GM20431 (cell line): ENCODE results near the gene CAV2.
"Not testable (repeated sequence)": the region's sequence is repeated elsewhere in the genome, so short reads cannot be mapped to it uniquely, and the experiment has no call there.

ENCODE experiments used
- in situ Hi-C: fragments of 300-500 bp; cut with MseI, MboI; formaldehyde crosslinking; loops from one replicate; pipeline ENCODE4 v1.15.0; 2020; ENCODE audit warnings: low sequenced_read_pairs; ENCODE audit not compliant: unreplicated experiment

Gene CAV2

DNA sequence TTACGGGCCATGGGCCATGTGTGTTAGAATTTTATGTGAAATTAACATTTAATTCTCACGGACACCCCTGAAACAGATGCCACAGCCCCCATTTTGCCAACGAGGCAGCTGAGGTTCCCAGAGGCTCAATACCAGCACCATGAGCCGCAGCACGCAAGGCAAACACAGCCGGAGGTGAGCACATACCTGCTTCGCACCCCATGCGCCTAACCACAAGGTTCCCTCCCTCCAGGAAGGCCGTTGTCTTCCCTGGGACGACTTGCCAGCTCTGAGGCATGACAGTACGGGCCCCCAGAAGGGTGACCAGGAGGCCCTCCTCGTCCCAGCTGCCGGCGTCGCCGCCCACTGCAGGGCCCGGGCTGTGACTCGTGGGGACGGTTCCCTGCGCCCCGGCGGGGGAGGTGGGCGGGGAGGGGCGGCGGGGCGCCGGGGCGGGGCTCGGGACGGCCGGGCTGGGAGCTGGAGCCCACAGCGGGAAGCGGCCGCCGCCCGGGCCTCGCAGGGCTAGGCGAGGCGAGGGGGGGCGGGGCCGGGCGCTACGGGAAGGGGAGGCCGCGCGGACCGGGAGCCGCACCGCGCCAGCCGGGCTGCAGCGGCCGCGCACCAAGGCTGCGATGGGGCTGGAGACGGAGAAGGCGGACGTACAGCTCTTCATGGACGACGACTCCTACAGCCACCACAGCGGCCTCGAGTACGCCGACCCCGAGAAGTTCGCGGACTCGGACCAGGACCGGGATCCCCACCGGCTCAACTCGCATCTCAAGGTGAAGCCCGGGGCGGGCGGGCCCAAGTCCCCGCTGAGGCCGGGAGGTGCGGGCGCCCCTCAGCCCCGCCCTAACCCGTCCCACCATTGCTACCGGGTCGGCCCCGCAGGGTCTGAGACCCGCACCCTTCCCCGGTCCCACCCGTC lies at the start of gene CAV2:
CAV2 (plus strand) TSS at position 571 of the 910 bp plus-strand sequence; CDS start at position 615, 44 bp downstream.
- in situ Hi-C loops = no loop called here

- in situ Hi-C loops = no loop called here
These were observed 49.6 kb upstream of the CAV2 start for GRCh38 chr7:116449950-116450349.

DNA sequence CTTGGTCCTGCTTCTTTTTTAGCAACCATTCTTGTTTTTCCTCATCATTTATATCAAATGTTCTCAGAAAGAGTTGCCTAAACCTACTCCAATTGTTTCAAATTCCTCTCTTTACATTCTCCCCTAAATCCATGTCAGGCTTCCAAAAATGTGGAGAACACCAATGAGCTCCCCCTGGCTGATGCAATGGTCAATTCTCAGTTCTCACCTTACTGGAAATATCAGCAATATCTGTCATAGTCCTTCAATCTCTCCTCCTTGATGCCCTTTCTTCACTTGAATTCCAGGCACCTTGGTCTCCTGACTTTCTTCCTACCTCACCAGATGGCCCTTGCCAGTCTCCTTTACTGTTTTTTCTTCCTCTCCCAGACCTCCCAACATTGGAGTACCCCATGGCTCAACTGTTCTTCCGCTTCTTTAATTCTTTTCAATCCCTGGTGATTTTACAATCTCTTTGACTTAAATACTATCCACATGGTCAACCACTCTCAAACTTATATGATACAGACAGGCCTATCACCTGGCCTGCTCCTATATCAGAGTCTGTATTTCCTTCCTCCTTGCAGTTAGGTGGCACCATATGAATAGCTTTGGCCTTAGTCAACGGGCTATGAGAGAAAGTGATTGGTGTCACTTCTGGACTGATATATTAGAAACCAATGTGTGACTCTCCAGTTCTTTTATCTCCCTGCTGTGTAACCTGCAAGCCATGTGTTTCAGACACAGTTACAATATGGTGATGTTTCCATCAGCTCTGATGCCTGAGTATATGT lies 47.4 kb upstream of the CAV2 start:
- in situ Hi-C loops = no loop called here

DNA sequence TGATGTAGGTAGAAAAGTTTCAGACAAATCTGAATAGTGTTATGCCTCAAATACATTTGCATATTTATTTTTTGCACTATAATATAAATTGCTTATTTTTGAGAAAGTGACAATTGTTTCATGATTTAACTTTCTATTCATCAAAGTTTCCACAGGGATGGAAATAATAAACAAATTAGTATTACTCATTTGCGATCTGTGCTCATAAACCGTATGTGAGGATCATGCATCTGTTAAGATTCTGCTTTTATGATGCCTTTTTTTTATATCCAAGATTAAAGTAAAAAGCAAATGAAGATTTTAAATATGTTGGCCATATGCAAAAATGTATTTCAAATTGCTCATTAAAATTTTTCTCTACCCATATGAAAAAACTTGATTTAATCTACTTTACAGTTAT lies 45.2 kb upstream of the CAV2 start:
- in situ Hi-C loops = no loop called here

- in situ Hi-C loops = no loop called here
These were observed 44.5 kb upstream of the CAV2 start for GRCh38 chr7:116455009-116455408.

DNA sequence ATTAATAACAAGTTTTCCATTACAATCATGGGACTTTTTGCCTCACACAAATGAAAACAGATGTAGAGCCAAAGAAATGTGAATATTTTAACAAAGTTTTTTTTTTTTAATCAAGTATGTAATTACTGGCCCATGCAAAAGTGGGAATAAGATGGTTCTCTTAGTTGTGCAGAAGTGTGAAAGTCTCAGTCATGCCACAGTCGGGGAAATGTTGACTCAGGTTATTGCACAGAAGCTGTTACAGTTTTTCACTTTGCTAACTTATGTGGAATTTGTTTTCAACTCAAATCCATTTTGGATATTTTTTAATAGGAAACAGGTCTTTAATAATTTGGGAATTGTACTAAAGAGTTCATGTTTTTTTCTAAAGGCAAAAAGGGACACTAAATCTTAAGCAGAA lies 44.0 kb upstream of the CAV2 start:
- in situ Hi-C loops = no loop called here

DNA sequence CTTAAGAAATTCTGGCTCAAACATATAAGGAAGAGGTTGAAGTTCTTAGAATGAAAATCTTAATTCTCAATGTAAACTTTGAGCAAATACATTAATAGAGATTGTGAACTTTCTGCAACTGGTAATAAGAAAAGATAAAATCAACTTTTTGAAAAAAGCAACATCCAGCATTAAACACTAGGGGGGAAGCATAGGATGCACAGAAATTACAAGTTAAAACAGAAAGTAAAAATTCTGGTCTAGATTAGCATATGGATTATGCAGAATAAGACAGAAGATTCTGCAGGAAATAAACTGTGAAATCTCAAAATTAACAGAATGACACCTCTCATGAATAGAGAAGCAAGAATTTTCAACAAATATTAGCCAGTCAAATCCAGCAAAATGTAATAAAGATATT lies 38.0 kb upstream of the CAV2 start:
- in situ Hi-C loops = no loop called here

DNA sequence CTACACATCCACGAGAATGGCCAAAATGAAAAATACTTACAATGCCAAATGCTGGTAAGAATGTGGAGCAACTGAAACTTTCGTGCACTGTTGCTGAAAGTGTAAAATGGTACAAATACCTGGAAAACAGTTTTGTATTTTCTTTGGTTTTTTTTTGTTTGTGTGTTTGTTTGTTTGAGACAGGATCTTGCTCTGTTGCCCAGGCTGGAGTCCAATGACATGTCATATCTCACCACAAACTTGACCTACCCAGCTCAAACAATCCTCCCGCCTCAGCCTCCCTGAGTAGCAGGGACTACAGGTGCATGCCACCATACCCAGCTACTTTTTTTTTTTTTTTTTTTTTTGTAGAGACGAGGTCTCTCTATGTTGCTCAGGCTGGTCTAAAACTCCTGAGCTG lies 35.6 kb upstream of the CAV2 start:
- in situ Hi-C loops = no loop called here

DNA sequence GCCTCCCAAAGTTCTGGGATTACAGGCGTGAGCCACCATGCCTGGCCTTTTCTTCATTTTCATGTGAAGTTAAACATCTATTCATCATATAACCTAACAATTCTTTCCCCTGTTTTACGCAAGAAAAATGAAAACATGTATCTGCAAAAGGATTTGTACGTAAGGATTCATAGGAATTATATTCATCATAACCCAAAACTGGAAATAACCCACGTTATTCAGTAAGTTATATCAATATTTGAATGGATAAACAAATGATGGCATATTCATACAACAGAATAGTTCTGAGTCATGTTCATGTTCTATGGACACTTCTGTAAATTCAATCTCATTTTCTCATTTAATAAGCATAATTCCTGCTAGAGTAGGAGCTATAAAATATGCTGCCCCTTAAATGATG lies 35.2 kb upstream of the CAV2 start:
- in situ Hi-C loops = no loop called here

GRCh38 chr7:116465125-116465524 lies 34.4 kb upstream of the CAV2 start:
- in situ Hi-C loops = no loop called here

- in situ Hi-C loops = no loop called here
These were observed 31.0 kb upstream of the CAV2 start for GRCh38 chr7:116468534-116468933.

DNA sequence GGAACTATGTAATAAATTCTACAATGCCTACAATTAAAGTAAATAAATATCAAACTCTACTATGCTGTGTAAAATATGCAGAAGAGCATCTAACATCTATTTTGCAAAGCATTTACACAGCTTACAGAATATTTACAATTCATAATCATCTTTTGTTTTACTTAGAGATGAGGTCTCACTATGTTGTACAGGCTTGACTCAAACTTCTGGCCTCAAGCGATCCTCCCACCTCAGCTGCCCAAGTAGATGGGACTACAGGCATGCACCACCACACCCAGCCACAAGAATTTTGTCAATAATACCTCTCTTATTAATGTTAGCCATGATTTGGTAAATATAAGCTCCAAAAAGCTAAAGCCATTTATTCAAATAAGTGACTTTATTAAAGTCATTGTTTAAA lies 21.9 kb upstream of the CAV2 start:
- in situ Hi-C loops = no loop called here

GRCh38 chr7:116478834-116479233 lies 20.7 kb upstream of the CAV2 start:
- in situ Hi-C loops = no loop called here

DNA sequence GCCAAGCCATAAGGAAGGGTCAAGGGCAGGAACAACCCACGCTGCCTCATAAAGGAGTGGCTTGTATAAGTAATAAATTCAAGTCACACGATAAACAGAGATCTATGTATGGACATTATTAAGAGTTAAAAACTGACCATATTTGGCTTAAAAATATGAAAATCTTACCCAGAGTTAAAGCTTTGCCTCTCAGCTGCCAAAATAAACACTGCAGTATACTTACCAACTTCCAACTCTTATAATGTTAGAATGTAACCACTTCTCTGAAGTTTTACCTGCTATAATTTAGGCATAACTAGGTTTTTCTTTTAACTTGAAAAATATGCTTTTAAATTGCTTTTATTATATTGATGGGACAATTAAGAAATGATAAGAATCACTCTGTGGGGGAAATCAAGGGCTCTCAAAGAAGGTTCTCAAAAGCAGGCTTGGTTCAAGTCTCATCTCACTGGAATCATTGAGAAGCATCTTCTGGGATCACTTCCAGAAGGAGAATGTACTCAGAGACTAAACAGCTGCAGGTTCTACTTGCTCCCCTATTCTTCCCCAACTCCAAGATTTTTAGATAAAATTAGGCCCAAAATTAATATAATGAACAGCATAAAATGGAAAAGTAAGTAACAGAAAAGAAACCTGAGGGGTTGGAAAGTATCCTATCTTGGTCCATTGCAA lies 16.1 kb upstream of the CAV2 start:
- in situ Hi-C loops = no loop called here

GRCh38 chr7:116484389-116484788 lies 15.1 kb upstream of the CAV2 start:
- in situ Hi-C loops = not testable (repeated sequence)

DNA sequence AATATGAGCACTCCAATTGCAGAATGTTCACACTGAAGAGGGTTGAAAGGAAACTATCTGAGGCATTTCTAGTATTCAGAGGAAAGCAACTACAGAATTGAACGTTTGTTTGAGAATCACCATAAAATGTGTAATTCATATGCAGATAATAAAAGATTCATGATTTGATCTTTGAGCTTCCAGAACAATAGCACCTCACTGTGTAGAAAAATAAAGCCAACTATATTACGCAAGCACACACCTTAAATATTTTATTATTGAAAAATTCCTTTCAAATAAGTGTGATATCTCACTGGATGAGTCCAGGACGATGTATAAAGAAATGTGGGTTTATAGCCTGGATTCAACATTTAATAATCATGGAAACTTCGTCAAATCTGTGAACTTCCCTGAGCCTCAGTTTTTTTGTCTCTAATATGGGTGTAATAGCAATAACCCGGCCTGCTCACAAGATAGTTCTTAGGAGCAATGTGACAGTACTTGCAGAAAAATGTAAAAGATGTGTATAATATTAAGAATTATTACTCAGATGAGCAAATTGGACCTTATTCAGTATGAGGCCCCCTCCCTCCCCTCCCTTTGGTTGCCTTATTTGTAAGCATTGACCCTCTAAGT lies 11.5 kb upstream of the CAV2 start:
- in situ Hi-C loops = no loop called here

DNA sequence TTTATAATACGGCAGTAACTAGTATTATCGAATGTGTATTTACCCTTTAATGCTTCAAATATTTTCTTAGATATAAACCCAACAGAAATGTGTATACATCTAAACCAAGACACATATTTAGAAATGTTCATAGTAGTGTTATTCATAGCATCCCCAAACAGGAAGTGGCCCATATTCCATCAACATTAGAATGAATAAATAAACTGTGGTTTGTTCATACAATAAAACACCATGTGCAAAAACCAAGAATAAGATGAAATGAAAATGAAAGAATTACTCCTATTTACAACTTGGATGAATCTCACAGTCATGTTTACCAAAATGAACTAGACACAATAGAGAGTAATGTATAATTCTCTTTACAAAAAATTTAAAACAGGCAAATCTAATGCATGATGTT lies 9.2 kb upstream of the CAV2 start:
- in situ Hi-C loops = no loop called here

DNA sequence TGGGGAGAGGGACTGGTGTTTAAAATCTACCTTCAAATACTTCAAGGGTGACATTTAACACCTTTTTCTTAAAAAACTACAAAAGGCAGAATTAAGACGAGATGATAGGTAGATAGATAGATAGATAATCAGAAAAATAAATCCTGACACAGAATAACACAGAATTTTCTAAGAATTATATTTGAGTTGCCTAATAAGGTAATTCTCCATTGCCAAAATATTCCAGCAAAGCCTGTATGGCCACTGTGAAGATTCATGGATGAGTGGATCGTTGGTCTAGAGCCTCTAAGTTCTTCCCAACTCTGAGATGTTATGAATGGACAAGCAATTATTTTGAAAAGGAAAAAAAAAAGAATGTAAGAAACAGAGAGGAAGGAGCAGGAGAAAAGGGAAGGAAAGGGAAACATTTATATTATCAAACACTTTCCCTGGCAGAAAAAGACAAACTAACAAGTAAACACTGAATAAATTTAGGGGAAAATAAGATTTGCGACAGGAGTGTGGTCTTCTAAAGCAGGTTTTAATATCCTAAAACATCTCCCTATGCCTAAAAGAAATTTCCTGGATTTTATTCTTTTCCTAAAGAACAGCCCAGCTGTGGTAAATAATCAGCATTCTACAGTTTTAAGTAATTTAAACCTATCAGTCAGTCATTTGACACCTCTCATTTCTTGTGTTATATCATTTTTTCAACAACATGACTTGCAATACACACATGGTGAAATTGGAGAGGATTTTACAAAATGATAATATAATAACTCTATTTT lies 7.5 kb upstream of the CAV2 start:
- in situ Hi-C loops = no loop called here

DNA sequence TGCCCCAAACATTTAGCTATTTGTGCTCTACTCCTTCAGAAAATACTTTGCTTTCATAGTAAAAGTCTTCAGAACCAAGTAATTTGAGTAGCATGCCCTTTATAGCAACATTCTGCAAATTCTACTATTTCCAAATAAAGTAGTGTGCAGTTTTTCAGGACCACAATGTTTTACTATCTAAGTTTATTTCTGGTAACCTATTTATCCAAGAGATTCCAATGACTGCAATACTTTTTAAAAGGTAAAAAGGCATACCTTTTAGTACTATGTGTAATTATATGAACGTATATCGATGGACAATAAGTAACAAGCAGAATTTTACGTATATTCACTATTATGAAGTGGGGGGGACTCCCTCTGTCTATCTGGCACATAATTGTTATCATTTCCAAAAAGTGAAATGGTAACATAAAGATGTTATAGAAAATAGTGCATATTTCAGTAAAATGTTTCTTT lies 6.9 kb upstream of the CAV2 start:
- in situ Hi-C loops = no loop called here

GRCh38 chr7:116493449-116493848 lies 6.1 kb upstream of the CAV2 start:
- in situ Hi-C loops = no loop called here
